ENCODE results near the gene PLPP4.

DNA sequence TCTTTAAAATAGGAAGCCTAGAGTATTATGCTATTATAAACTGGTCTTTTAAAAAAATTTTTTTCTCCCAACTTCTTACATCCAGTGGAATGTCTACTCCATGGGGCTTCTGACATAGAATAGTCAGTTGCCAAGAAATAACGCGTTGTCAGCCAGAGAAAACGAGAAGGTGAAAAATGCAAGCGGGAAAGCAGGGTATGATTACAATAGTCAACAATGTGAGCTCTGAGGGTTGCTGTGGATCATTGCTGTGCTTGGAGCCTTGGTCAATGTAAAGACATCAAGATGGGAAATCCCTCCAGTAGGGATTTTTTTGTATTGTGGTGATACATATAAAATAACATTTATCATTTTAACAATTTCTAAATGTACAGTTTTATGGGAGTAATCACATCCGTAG is 27.6 kb upstream of the PLPP4 start:
- TF ChIP-seq, protein P1, sequence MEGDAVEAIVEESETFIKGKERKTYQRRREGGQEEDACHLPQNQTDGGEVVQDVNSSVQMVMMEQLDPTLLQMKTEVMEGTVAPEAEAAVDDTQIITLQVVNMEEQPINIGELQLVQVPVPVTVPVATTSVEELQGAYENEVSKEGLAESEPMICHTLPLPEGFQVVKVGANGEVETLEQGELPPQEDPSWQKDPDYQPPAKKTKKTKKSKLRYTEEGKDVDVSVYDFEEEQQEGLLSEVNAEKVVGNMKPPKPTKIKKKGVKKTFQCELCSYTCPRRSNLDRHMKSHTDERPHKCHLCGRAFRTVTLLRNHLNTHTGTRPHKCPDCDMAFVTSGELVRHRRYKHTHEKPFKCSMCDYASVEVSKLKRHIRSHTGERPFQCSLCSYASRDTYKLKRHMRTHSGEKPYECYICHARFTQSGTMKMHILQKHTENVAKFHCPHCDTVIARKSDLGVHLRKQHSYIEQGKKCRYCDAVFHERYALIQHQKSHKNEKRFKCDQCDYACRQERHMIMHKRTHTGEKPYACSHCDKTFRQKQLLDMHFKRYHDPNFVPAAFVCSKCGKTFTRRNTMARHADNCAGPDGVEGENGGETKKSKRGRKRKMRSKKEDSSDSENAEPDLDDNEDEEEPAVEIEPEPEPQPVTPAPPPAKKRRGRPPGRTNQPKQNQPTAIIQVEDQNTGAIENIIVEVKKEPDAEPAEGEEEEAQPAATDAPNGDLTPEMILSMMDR (IDR thresholded peaks at IDR 0.05), result no peak
- TF ChIP-seq POLR2AphosphoS5 (IDR thresholded peaks at IDR 0.05) (no peak), POLR2A (IDR thresholded peaks at IDR 0.05) (no peak)

Measured in transverse colon (tissue), 4 donors.